Lower lobe of right lung (tissue), 2 donors: ENCODE data around the gene SLC6A13. TPM values are rescaled to one million over a fixed set of nuclear protein-coding genes. Genes with fewer than 3 reads are reported as not detected.

Source experiments
- ATAC-seq, 2 donors: fragments of 200-7000 bp; cut with Tn5 transposase; one replicate each; pipeline ENCODE4 v1.9.1; 2020 to 2022; ENCODE audit warnings: mild to moderate bottlenecking in 2 of 2, moderate library complexity in 2 of 2
- DNase-seq: peaks from one replicate; pipeline ENCODE4 v3.0.0-alpha.2; 2020
- H3K27ac ChIP-seq: fragments of 200-600 bp; one replicate; pipeline ENCODE4 v1.8.0; 2022
- H3K27me3 ChIP-seq: fragments of 200-600 bp; one replicate; pipeline ENCODE4 v1.8.0; 2022; ENCODE audit warnings: low read depth
- H3K36me3 ChIP-seq: fragments of 200-600 bp; one replicate; pipeline ENCODE4 v1.8.0; 2022; ENCODE audit warnings: mild to moderate bottlenecking
- H3K4me1 ChIP-seq: fragments of 200-600 bp; one replicate; pipeline ENCODE4 v1.8.0; 2022
- H3K4me3 ChIP-seq: fragments of 200-600 bp; one replicate; pipeline ENCODE4 v1.8.0; 2022; ENCODE audit warnings: mild to moderate bottlenecking
- H3K9me3 ChIP-seq: fragments of 200-600 bp; one replicate; pipeline ENCODE4 v1.8.0; 2022
- CTCF ChIP-seq: fragments of 200-600 bp; IDR thresholded peaks from one replicate; pipeline ENCODE4 v1.8.0; 2022; ENCODE audit warnings: antibody characterized with exemption, mild to moderate bottlenecking
- intact Hi-C: fragments of 100-400 bp; cut with DNase I; formaldehyde crosslinking; loops from one replicate; pipeline ENCODE4 v1.11.0; 2022
- total RNA-seq: library from RNA; stranded (reverse); fragmentation: NEBNext Ultra II Directional; extraction: Animal tissue kit (Norgen Biotek cat#: 25700); gene quantifications from one replicate; pipeline ENCODE4 v1.2.1, GENCODE V29; 2021
- donor health status: DM: no; HTN: yes; CAD: no; lungs with severe emphysema.

The SLC6A13 gene
- total RNA-seq, 1 donor from 2014 or later = 5.0 TPM

GRCh38 chr12:179885-180284 is 82.8 kb downstream of the SLC6A13 start:
- ATAC-seq (no peak), DNase-seq (no peak)
- H3K4me1 ChIP-seq = peaks cover 31% of the 10 kb centered on the region
- no peak overlapping the region for H3K27ac ChIP-seq
- peaks cover 9% of the 10 kb centered on the region for H3K27me3 ChIP-seq
- no peaks in the 10 kb centered on the region for H3K9me3 ChIP-seq
- intact Hi-C loops = no loop called here
- TF ChIP-seq CTCF = no peak
- no peak overlapping the region for H3K4me3 ChIP-seq
- no peaks in the 10 kb centered on the region for H3K36me3 ChIP-seq

- no peak for TF ChIP-seq CTCF
- intact Hi-C loops = no loop called here
- ATAC-seq (no peak), DNase-seq (no peak)
- Histone ChIP-seq H3K36me3 (no peaks in the 10 kb centered on the region), H3K4me3 (no peak overlapping the region), H3K4me1 (peaks cover 31% of the 10 kb centered on the region), H3K27ac (no peak overlapping the region), H3K9me3 (no peaks in the 10 kb centered on the region), H3K27me3 (peaks cover 9% of the 10 kb centered on the region)
Measured at GRCh38 chr12:179131-179884, 83.3 kb downstream of the SLC6A13 start.

GRCh38 chr12:178829-179109 is 83.9 kb downstream of the SLC6A13 start:
- H3K9me3 ChIP-seq = no peaks in the 10 kb centered on the region
- intact Hi-C loops = no loop called here
- H3K4me3 ChIP-seq = no peak overlapping the region
- no peak for ATAC-seq
- no peak overlapping the region for H3K27ac ChIP-seq
- H3K36me3 ChIP-seq = no peaks in the 10 kb centered on the region
- peaks cover 31% of the 10 kb centered on the region for H3K4me1 ChIP-seq
- H3K27me3 ChIP-seq = peaks cover 9% of the 10 kb centered on the region
- TF ChIP-seq CTCF = no peak
- DNase-seq = no peak

- Histone ChIP-seq H3K27ac (no peak overlapping the region), H3K4me1 (peaks cover 31% of the 10 kb centered on the region), H3K4me3 (no peak overlapping the region), H3K36me3 (no peaks in the 10 kb centered on the region), H3K9me3 (no peaks in the 10 kb centered on the region), H3K27me3 (peaks cover 9% of the 10 kb centered on the region)
- no peak for DNase-seq
- ATAC-seq = no peak
- TF ChIP-seq CTCF = no peak
- intact Hi-C loops = no loop called here
Measured at GRCh38 chr12:177980-178828, 84.4 kb downstream of the SLC6A13 start.

- H3K27ac ChIP-seq = no peak overlapping the region
- DNase-seq = no peak
- ATAC-seq = no peak
- TF ChIP-seq CTCF = no peak
- no peaks in the 10 kb centered on the region for H3K9me3 ChIP-seq
- intact Hi-C loops = no loop called here
- no peak overlapping the region for H3K4me3 ChIP-seq
- H3K4me1 ChIP-seq = peaks cover 39% of the 10 kb centered on the region
- no peaks in the 10 kb centered on the region for H3K36me3 ChIP-seq
- H3K27me3 ChIP-seq = peaks cover 17% of the 10 kb centered on the region
Measured at GRCh38 chr12:177336-177979, 85.2 kb downstream of the SLC6A13 start.
